GM19372 (cell line): Measurements from ENCODE around the gene CACHD1.

Experiments
- ATAC-seq: cut with Tn5 transposase; IDR thresholded peaks from one replicate; pipeline ENCODE4 v1.9.1; 2021; ENCODE audit warnings: mild to moderate bottlenecking, low read depth, moderate library complexity; ENCODE audit not compliant: unreplicated experiment

CACHD1 gene

GRCh38 chr1:64543831-64544230 lies 73.9 kb downstream of the CACHD1 start:
- no peak for ATAC-seq

GRCh38 chr1:64545118-64545843 lies 75.4 kb downstream of the CACHD1 start:
- no peak for ATAC-seq

- ATAC-seq: no peak
Observed at GRCh38 chr1:64546013-64546412, 76.1 kb downstream of the CACHD1 start.

GRCh38 chr1:64549464-64550239 lies 79.7 kb downstream of the CACHD1 start:
- no peak for ATAC-seq

GRCh38 chr1:64550510-64550909 lies 80.6 kb downstream of the CACHD1 start:
- no peak for ATAC-seq

GRCh38 chr1:64550946-64551605 lies 81.1 kb downstream of the CACHD1 start:
- ATAC-seq: no peak

- ATAC-seq: no peak
Observed at GRCh38 chr1:64553285-64553684, 83.4 kb downstream of the CACHD1 start.

- no peak for ATAC-seq
Observed at GRCh38 chr1:64555947-64556346, 86.0 kb downstream of the CACHD1 start.

- ATAC-seq: no peak
Observed at GRCh38 chr1:64561993-64562392, 92.1 kb downstream of the CACHD1 start.

GRCh38 chr1:64563958-64564565 lies 94.1 kb downstream of the CACHD1 start:
- ATAC-seq: no peak

GRCh38 chr1:64564891-64565290 lies 95.0 kb downstream of the CACHD1 start:
- ATAC-seq: no peak

GRCh38 chr1:64567426-64568170 lies 97.7 kb downstream of the CACHD1 start:
- ATAC-seq: no peak

GRCh38 chr1:64568171-64568450 lies 98.2 kb downstream of the CACHD1 start:
- no peak for ATAC-seq

GRCh38 chr1:64569411-64569810 lies 99.5 kb downstream of the CACHD1 start:
- ATAC-seq: no peak

- ATAC-seq: no peak
Observed at GRCh38 chr1:64570267-64570855, 100.4 kb downstream of the CACHD1 start.

GRCh38 chr1:64572222-64572900 lies 102.4 kb downstream of the CACHD1 start:
- ATAC-seq: no peak

GRCh38 chr1:64574301-64574700 lies 104.4 kb downstream of the CACHD1 start:
- ATAC-seq: no peak

GRCh38 chr1:64575881-64576676 lies 106.2 kb downstream of the CACHD1 start:
- no peak for ATAC-seq
